Measurements from ENCODE around the gene TP53I11. TPM values are rescaled to one million over a fixed set of nuclear protein-coding genes. Genes with fewer than 3 reads are reported as not detected.

TP53I11 gene
- total and polyA plus RNA-seq, 2 donors (not counting 3 experiments of a cell fraction or from before 2014, with no cell fraction given), result 31.5 to 79.4 TPM

- intact Hi-C loops (cut with micrococcal nuclease), result no loop called here
- ChIA-PET CTCF (interaction anchor here (0.9 to 24.5 kb wide), 7 partner anchors 10 to 824 kb away, joined by 3 to 1618 read pairs (median 3); no protein-coding TSS in a partner anchor), POLR2A (no interaction called here)
Observed at GRCh38 chr11:44948155-44948554, 2.5 kb downstream of the TP53I11 start.

GRCh38 chr11:44947114-44947513, 3.6 kb downstream of the TP53I11 start:
- H3K4me1 ChIP-seq (ENCODE audit: control insufficient read depth, extremely low read depth, insufficient read depth, low read length), result peaks cover 3% of the 10 kb centered on the region
- H3K4me2 ChIP-seq (ENCODE audit: insufficient read depth, low read length), result no peak overlapping the region
- DNase-seq (ENCODE audit: low read depth, low spot score), result no peak
- no peak overlapping the region for H3K4me3 ChIP-seq (replicated peaks in 1 of 3; ENCODE audit: insufficient read depth in 1 of 3, low read depth in 1 of 3, low read length in 3 of 3)
- H3K9me3 ChIP-seq (replicated peaks; ENCODE audit: control insufficient read depth, insufficient read depth, low read length), result no peaks in the 10 kb centered on the region
- no peak for TF ChIP-seq MYC (IDR thresholded peaks at IDR 0.05; ENCODE audit: low read depth, low read length)
- no peak for TF ChIP-seq FOS (IDR thresholded peaks at IDR 0.05; ENCODE audit: borderline replicate concordance, insufficient read depth, low read length)
- no peak for TF ChIP-seq MAX (IDR thresholded peaks at IDR 0.05; ENCODE audit: insufficient read depth, insufficient read length)
- TF ChIP-seq JUN (IDR thresholded peaks at IDR 0.05; ENCODE audit: borderline replicate concordance, insufficient read depth, insufficient read length, low read depth), result no peak
- no peak for TF ChIP-seq POLR2AphosphoS5 (IDR thresholded peaks at IDR 0.05; ENCODE audit: insufficient read depth, low read depth, low read length)
- TF ChIP-seq EZH2 (IDR thresholded peaks at IDR 0.05; ENCODE audit: borderline replicate concordance, low read depth, low read length, severe bottlenecking), result no peak
- no peak for TF ChIP-seq CTCF (IDR thresholded peaks at IDR 0.05; ENCODE audit: extremely low read depth in 1 of 2, insufficient read depth in 1 of 2, low read depth in 1 of 2, low read length in 2 of 2)
- TF ChIP-seq POLR2A (IDR thresholded peaks at IDR 0.05; ENCODE audit: low read depth, low read length), result no peak
- no peak for TF ChIP-seq GATA2 (IDR thresholded peaks at IDR 0.05; ENCODE audit: insufficient read depth, insufficient read length, low read depth, low read length)
- CTCF ChIA-PET, result interaction anchor here (1.0 to 24.5 kb wide), 6 partner anchors 9 to 825 kb away, joined by 3 to 1618 read pairs (median 10); no protein-coding TSS in a partner anchor
- H2AFZ ChIP-seq (ENCODE audit: low read depth, low read length), result no peak overlapping the region
- FAIRE-seq, result no peak
- peaks cover 2% of the 10 kb centered on the region for H4K20me1 ChIP-seq (replicated peaks; ENCODE audit: control insufficient read depth, extremely low read depth, insufficient read depth, low read length)
- no peaks in the 10 kb centered on the region for H3K27me3 ChIP-seq (ENCODE audit: control insufficient read depth in 2 of 2, insufficient read depth in 2 of 2, low read length in 2 of 2)
- intact Hi-C loops (cut with micrococcal nuclease), result no loop called here
- H3K79me2 ChIP-seq (ENCODE audit: control insufficient read depth, insufficient read depth, low read length), result no peaks in the 10 kb centered on the region
- H3K9me1 ChIP-seq (replicated peaks; ENCODE audit: control insufficient read depth, extremely low read depth, insufficient read depth, low read length), result no peaks in the 10 kb centered on the region
- BruUV-seq (replicated peaks), result no TSS peak
- H3K27ac ChIP-seq (ENCODE audit: insufficient read depth, low read depth, low read length), result no peak overlapping the region
- dilution Hi-C loops (cut with MboI; ENCODE audit: extremely low pct_ligation_motif_present, low sequenced_read_pairs), result no loop called here
- POLR2A ChIA-PET, result no interaction called here
- H3K9ac ChIP-seq (replicated peaks; ENCODE audit: extremely low read depth, insufficient read depth, low read length), result no peak overlapping the region
- no peaks in the 10 kb centered on the region for H3K36me3 ChIP-seq (ENCODE audit: control insufficient read depth in 2 of 2, extremely low read depth in 1 of 2, insufficient read depth in 2 of 2, low read length in 2 of 2)

More at GRCh38 chr11:44948155-44948554, 2.5 kb downstream of the TP53I11 start:
- no peak overlapping the region for H2AFZ ChIP-seq (ENCODE audit: low read depth, low read length)
- no peaks in the 10 kb centered on the region for H3K9me3 ChIP-seq (replicated peaks; ENCODE audit: control insufficient read depth, insufficient read depth, low read length)
- no peak overlapping the region for H3K27ac ChIP-seq (ENCODE audit: insufficient read depth, low read depth, low read length)
- no peak overlapping the region for H3K4me3 ChIP-seq (replicated peaks in 1 of 3; ENCODE audit: insufficient read depth in 1 of 3, low read depth in 1 of 3, low read length in 3 of 3)
- H3K9ac ChIP-seq (replicated peaks; ENCODE audit: extremely low read depth, insufficient read depth, low read length), result no peak overlapping the region
- peaks cover 2% of the 10 kb centered on the region for H4K20me1 ChIP-seq (replicated peaks; ENCODE audit: control insufficient read depth, extremely low read depth, insufficient read depth, low read length)
- H3K4me1 ChIP-seq (ENCODE audit: control insufficient read depth, extremely low read depth, insufficient read depth, low read length), result peaks cover 3% of the 10 kb centered on the region
- no peaks in the 10 kb centered on the region for H3K79me2 ChIP-seq (ENCODE audit: control insufficient read depth, insufficient read depth, low read length)
- no peak for DNase-seq (ENCODE audit: low read depth, low spot score)
- TF ChIP-seq EZH2 (IDR thresholded peaks at IDR 0.05; ENCODE audit: borderline replicate concordance, low read depth, low read length, severe bottlenecking) (no peak), GATA2 (IDR thresholded peaks at IDR 0.05; ENCODE audit: insufficient read depth, insufficient read length, low read depth, low read length) (no peak), MYC (IDR thresholded peaks at IDR 0.05; ENCODE audit: low read depth, low read length) (no peak), JUN (IDR thresholded peaks at IDR 0.05; ENCODE audit: borderline replicate concordance, insufficient read depth, insufficient read length, low read depth) (no peak), POLR2A (IDR thresholded peaks at IDR 0.05; ENCODE audit: low read depth, low read length) (no peak)
- H3K27me3 ChIP-seq (ENCODE audit: control insufficient read depth in 2 of 2, insufficient read depth in 2 of 2, low read length in 2 of 2), result no peaks in the 10 kb centered on the region
- dilution Hi-C loops (cut with MboI; ENCODE audit: extremely low pct_ligation_motif_present, low sequenced_read_pairs), result no loop called here
- BruUV-seq (replicated peaks), result no TSS peak
- no peaks in the 10 kb centered on the region for H3K9me1 ChIP-seq (replicated peaks; ENCODE audit: control insufficient read depth, extremely low read depth, insufficient read depth, low read length)
- no peak overlapping the region for H3K4me2 ChIP-seq (ENCODE audit: insufficient read depth, low read length)
- H3K36me3 ChIP-seq (ENCODE audit: control insufficient read depth in 2 of 2, extremely low read depth in 1 of 2, insufficient read depth in 2 of 2, low read length in 2 of 2), result no peaks in the 10 kb centered on the region
- no peak for FAIRE-seq

All from endothelial cell of umbilical vein (primary cell).